ENCODE results near the gene PHACTR1.
"Not testable (repeated sequence)": the region's sequence is repeated elsewhere in the genome, so short reads cannot be mapped to it uniquely, and the experiment has no call there.

PHACTR1 gene

DNA sequence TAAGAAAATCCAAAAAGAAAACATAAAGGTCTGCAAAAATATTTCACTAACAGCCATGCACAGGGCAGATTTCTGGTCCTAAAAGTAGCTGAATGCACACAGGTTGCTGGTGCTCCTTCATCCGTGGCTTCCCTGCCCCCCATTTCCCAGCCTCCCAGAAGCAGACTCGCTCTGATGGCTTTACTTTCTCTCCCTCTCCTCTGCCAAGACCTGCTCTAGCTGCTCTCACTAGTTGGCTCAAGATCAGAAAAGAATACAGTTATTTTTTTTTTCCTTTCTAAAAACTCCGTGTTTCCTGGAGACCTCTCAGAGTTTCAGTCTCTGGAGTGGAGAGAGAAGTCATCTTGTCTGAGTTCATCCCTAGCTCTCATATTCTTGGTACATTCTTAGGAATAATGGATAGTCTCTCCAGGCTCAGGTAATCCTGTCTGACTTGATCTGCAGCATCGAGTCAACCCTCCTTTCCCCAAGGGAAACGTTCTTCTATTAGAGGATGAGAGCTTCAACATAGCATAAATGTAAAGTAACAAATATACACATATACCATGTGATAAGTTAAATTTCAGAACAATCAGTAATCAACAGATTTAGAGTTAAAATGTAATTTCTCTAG is 397.5 kb downstream of the PHACTR1 start:
- no peak for DNase-seq

DNA sequence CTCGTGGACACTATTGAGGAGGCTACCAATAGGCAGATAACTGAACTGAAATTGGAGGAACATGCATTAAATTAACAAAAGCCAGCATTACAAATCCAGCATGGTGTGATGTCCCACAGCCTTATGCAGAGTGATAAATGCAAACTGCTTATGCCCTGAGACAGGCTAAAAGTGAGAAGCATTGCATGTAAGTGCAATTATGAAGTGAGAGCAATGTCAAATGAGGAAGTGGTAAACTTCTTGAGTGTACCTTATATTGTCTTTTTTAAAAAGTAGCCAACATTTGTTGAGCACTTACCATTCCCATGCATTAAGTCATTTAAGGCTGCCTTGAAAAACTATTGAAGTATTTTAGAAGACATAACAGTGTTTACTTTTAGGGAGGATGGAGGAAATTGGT is 399.6 kb downstream of the PHACTR1 start:
- DNase-seq, result no peak

DNA sequence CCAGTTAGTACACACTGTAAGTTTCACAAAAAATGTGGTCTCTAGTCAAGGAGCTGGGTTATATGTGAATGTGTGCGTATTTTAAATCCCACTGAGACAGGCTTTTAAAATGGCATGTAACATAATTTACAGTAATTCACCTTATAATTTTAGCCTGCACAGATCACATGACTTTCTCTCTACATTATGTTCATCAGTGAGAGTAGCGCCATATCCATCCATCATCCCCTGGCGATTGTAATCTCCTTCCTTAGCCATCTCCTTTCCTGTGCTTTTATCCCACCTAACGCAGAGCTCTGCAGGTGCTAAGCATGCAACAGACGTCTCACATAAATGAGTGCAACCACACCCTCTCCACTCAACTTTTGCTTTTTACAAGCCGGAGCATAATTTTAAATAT is 401.0 kb downstream of the PHACTR1 start:
- DNase-seq, result no peak

DNA sequence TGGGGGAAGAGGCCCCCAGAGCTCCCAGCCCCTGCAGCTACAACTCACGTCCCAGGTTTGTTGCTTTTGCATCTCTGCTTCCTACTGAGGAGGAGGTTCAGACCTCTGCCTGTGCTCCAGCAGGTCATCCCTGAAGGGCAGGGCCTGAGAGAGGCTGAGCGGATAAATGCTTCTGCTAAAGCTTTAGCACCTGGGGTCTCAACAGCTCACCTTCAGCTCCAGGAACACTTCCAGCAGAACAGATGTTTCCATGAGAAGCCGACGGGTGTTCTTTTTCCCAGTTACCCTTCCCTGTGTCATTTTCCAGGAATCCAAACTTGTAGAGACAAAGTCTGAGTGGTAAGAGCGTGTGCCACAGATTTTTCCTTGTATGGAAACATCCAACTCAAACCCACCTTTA is 403.0 kb downstream of the PHACTR1 start:
- DNase-seq, result no peak

DNA sequence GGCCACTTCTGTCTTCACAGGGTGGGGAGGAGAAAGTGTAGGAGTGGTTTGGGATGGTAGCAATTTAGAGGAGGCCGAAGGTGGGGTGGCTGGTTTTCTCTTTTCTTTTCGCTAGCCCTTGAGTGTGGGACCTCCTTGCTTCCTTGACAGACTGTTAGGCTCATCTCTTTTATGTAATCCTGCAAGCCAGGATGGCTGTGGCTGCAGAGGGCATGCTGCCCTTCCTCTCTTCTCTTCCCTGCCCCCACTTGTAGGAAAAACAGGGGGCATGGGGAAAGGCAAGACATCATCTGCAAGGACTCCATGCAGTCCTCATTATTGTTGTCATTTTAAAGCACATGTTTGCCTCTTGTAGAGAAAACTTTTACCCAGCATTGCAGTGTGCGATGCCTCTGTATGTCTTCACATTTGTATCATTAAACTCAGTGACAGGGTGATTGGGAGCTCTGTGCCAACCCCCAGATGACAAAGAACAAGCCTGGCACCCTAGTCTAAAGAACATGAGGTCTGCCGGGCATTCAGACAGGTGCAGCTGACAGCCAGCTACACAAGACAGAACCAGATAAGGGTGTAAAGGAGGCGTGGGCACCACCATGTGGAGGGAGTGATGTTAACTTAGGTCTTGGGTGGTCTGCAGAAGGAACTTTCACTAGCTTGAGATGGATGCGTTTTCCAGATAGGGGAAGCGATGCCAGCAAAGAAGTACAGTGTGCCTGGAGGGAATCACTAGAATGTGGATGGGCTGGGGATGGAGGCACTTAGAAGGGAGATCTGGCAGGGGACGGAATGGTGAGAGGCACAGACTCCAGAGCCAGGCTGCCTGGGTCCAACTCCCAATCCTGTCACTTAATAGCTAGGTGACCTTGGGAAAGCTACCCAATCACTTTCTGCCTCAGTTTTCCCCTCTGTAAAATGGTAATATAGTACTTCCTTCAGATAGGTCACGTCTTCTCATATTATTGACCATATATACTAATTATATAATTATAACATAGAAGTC is 404.2 kb downstream of the PHACTR1 start:
- no peak for DNase-seq

DNA sequence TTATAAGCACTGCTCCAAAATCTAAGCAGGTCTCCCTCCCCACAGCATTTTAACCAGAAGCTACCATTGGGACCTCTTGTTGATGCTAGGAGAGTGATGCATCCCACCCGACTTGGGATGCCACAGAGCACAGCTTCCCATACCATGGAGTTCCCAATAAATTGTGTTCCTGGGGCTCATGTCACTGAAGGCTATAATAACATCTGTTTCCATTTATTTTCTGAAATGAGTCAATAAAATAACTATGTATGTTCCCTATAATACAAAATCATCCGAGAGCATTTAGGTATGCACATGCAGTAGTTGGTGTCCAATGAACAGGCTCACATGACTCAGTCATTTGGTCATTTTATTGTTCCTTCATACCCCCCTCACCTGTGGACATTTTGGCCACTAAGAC is 407.6 kb downstream of the PHACTR1 start:
- no peak for DNase-seq

DNA sequence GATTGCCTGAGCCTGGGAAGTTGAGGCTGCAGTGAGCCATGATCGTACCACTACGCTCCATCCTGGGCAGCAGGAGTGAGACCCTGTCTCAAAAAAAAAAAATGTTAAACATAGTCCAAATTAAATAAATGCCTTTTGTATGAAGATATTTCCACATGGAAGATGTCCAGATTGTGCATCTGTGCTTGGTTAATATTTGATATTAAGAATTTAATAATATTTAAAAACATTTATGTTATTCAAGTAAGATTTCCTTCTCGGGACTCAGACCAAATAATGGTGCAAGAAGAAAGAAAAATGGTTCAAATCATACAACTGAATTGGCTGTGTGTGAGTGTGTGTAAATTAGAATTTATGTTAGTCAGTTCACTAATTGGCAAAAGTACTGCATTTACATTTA is 409.3 kb downstream of the PHACTR1 start:
- DNase-seq, result no peak

DNA sequence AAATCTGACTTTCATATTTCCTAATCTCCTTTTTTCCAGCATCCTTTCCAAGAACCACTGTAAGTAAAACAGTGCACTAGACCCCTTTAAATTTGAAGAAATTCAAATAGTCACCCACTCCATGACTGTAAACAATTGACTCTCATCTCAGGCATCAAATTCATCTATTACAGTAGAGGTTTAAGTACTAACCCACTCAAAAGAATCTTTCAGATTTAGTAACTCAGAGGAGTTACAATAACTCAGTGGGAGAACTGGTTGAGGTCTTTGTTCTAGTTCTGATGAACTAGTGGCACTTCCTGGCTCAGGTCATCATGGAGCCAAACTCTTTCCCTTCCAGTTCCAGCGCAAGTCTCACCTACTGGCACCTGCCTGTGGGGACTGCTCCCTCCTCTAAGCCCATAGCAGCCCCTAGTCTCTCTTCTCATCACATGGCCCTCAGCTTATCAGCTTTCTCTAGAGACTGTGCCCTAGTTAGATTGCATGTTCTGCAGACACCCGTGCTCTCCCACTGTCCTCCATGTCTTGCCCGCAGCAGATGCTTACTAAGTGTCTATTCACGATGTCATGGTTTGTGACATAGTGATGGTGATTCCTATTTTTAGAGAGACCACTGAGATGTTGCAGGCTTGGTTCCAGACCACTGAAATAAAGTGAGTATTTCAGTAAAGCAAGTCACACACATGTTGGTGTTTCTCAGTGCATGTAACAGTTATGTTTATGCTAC is 415.5 kb downstream of the PHACTR1 start:
- DNase-seq, result no peak

DNA sequence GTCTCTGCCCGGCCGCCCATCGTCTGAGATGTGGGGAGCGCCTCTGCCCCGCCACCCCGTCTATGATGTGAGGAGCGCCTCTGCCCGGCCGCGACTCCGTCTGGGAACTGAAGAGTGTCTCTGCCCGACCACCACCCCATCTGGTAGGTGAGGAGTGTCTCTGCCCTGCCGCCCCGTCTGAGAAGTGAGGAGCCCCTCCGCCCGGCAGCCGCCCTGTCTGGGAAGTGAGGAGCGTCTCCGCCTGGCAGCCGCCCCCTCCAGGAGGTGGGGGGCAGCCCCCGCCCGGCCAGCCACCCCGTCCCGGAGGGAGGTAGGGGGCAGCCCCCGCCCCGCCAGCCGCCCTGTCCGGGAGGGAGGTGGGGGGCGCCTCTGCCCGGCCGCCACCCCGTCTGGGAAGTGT is 417.3 kb downstream of the PHACTR1 start:
- DNase-seq, result not testable (repeated sequence)

DNA sequence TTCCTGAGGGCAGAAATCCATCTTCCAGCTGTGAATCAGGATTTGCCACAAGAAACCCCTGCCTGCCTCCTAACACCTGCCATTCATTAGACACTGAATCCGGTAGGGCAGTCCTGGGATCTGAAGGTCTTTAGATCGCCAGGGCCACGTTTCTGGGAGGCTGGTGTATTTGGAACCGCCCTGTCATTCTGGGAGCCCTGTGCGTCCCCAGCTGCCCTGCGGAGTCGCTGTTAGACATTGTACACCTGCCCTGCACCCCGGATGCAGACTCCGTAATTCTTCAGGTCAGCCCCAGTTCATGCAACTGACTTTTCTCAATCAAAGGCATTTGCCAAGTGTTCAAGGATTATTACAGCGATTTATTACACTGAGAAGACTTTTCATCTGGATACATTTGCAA is 418.6 kb downstream of the PHACTR1 start:
- DNase-seq, result no peak

DNA sequence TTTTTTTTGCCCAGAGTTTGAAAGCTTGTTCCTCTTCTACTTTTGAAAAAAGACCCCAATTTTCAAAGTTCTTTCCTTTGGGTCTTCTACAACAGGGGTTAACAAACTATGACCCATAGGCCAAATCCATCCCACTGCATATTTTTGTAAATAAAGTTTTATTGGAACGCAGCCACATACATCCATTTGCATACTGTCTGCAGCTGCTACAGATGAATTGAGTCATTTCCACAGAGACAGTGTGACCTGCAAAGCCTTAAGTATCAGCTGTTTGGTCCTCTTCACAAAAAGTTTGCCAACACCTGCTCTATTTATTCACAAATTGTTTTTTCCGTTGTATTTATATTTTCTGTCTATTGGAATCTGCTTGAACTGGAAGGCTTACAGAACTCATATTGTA is 422.6 kb downstream of the PHACTR1 start:
- no peak for DNase-seq

DNA sequence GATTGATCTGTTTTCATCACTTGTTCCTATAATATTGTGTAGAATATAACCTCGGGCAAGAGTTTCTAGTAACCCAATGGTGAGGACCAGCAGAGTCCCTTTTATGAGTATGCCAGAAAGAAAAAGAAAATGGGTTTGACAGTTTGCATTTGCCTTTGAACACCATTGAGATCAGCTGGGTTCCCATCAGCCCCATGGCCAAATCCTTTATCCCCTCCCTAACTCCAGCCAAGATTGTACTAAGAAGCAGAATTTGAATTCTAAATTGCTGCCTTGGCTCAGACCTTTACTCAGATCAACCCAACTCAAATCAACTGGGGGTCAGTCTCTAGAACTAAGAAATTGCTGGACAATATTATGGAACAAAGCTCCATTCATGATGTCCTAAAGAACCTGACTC is 424.4 kb downstream of the PHACTR1 start:
- no peak for DNase-seq

DNA sequence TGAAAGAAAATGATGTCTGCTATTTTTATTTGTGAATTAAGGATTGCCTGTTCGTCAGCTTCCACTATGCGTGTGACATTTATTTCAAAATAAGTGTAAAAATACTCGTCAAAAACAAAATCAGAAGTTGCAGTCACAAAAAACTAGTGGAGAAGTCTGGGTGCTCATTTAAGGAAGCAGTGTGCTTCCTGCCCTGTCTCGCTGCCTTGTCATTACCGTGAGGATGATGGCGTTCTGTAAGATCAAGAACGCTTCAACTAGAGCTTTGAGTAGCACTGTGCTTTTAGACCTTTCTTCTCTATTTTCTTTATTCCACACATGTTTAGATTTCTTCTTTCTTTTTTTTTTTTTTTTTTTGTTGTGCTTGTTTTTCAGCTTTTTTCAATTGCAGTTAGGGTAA is 424.8 kb downstream of the PHACTR1 start:
- DNase-seq, result no peak

DNA sequence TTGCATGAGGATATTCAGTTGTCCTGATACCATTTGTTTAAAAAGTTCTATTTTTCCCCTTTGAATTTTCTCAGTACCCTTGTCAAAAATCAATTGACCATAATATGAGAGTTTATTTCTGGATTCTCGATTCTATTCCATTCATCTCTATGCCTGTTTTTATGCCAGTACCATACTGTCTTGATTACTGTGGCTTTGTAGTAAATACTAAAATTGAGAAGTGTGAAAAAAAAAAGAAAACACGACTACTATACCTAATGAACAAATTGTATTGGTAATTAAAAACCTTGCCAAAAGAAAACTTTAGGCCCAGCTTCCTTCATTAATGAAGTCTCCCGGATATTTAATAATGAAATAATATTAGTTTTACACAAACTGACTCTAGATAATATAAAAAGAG is 426.0 kb downstream of the PHACTR1 start:
- DNase-seq, result no peak

DNA sequence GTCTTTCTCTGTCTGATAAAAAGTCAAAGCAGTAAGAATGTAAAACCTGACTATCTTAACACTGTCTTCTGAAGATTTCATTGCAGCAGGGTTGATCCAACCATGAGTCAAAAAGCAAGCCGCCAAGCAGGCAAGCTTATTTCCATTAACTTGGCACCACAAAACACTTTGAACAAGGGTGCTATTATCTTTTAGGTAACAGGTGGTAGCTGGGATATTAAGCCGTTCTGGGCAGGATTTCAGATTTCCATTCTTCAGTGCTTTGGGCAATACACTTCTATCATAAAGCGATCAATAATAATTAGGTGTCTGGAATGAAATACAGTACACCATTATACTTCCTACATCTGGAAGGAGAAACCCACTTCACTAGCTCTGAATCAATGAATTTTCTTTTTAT is 429.9 kb downstream of the PHACTR1 start:
- DNase-seq, result no peak

DNA sequence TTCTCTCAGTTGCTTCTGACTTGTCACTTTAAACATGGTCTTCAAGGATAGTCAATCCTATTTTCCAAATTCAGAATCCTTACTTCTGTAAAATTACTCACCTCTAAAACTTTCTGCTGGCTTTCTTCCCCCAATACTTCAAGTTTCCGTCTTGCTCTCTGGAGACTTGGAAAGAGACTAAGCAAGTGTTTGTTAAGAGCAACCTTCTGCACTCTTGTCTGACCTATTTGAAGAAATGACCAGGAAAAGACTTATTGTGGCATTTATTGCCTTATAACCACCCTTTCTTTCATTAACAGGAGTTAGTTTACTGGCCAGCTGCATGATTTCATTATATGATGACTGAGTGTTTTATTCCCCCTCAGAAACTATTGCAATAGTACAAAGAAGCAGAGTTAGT is 430.8 kb downstream of the PHACTR1 start:
- DNase-seq, result no peak

DNA sequence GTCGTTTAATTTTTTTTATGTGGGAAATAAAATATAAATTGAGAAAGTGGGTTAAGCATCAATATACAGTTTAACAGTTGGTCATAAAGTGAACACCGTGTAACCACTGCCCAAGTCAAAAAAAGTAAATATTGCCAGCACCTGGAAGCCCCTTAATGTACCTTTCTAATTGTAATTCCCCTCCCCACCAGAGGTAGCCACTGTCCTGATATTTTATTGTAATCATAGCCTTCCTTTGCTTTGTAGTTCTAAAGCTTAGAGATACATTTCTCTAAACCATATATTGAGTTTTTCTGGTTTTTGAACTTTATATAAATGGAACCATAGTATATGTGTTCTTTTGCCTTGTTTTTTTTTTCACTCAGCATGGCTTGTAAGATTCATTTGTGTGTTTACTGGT is 431.2 kb downstream of the PHACTR1 start:
- DNase-seq, result no peak

DNA sequence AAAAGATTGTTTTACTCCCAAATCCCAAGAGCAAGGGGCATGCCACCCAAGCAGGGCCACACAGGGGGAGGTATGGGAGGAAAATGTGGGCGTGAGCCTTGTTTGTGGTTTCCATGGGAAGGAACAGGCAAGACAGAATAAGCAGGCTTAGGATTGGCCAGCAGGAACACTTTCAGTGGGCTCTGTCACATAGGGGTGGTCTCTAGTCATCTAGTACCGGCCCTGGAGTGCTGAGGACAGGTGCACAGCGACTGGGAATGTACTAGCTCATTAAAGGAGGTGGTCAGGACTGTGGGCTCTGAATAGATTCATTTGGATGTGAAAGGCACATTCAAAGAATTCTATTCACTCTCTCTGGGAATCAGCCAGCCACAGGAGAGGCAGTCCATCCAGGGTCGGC is 436.2 kb downstream of the PHACTR1 start:
- DNase-seq, result no peak

DNA sequence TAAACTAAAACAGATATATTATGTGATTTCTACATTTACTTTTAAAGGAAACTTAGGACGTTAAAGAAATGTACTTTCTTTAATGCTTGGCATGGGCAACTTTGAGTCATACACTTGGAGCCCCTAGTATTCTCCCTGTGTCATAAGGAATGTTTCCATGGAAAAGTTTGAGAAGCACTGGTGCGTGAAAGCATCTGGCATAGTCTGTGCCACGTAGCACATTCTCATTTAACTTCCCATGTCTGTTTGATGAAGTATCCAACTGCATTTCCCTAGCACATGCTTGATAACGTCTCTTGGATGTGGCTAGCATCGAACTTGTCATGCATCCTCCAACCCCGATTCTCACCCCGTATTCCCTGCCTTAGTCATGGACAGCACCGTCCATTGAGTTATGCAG is 439.8 kb downstream of the PHACTR1 start:
- DNase-seq, result no peak

DNA sequence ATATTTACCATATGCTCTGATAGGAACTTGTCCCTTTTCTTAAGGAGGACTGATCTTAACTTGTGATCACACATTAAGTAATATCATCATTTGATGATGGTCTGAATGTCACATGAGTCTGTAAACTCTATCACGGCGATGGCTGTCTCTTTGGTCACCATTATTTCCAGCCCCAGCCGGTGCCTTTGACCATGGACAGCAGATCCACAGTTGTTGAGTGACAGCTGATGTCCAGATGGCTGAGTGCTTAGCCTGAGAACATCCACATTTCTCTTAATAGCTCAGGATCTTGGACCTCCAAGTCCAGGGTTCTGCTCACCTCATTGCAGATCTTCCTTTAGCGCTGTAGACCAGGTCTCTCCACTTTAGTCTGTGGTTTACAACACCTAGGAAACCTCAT is 440.7 kb downstream of the PHACTR1 start:
- no peak for DNase-seq

DNA sequence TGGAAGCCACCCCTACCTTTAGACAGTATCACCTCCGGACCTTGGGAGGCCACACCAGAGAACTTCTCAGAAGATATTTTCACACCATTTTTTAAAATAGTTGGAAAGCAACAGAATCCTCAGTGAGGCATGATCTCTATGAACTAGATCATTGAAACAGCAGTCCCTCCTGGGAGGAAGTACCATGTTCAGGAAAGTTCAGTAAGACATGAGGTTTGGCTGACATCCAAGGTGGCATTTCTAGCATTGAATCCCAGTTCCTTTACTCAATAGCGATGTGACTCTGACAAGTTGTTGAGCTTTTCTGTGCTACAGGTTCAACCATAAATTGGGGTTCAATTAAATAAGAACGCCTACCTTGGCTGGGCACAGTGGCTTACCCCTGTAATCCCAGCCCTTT is 442.7 kb downstream of the PHACTR1 start:
- no peak for DNase-seq

DNA sequence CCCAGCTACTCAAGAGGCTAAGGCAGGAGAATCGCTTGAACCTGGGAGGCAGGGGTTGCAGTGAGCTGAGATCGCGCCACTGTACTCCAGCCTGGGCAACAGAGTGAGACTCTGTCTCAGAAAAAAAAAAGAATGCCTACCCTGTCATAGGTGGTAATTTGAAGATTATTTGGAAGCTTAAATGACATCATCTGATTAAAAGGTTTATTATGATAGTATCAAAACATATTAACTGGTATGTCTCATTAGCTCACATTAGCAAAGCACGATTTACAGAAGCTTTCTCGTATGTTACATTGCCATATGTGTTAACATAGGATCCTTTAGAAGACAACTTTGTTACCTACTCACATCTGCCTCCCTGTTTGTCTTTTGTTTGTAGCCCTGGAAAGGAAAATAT is 443.3 kb downstream of the PHACTR1 start:
- not testable (repeated sequence) for DNase-seq
